GM19467 (cell line): ENCODE measurements around the gene CCM2.

Experiments
- ATAC-seq: cut with Tn5 transposase; IDR thresholded peaks from one replicate; pipeline ENCODE4 v1.9.1; 2021; ENCODE audit warnings: mild to moderate bottlenecking, moderate library complexity; ENCODE audit not compliant: unreplicated experiment

The CCM2 gene

DNA sequence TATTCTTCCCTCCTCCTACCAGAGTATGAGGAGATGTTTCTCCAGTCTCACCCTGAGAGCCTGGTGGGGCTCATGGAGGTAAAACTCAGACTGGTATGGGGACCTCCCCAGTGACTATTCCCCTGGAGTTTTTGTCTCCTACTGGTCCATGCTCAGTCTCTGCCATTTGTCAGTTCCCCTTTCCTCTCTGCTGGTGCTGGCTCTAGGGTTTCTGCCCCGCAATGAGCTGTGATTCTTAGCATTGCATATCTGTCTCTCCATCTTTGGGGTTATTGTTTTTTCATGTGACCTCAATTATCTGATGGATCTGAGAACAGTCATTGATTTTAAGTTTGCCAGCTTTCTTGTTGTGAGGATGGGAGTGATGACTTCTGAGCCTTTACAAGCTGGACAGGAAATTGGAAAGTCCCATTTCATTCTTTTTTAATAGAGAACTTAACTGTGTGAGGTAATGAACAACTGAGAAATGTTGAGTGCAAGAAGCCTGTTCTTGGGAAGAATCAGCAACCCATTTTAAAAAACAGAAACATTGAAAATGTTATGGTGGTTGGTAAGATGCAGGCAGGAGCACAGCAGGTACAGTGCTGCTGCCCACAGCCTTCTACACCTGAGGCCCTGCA, 61.9 kb downstream of the CCM2 start:
- ATAC-seq = no peak

DNA sequence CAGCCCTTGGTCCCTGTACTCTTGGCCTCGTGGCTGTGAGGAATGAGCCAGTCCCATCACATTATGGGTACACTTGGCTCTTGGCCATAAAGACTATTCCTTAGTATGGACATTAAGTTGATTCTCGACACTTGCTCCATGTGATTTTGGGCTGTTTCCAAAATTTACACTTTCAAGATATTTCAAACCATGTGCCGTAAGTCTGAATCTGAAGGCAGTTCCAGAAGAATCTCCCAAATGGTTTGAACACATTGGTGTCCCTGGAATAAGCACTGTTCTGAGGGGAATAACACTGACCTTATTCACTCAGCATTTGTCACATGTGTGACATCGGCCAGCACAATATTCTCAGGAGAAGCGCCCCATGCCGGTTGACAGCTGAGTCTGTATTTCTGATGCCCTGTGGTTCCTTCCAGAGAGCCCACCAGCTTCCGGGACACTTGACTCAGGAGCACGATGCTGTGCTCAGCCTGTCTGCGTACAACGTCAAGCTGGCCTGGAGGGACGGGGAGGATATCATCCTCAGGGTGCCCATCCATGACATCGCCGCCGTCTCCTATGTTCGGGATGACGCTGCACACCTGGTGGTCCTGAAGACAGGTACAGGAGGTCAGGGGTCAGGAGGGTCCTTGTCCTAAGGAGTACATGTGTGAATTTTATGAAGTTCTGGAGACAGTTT, 64.2 kb downstream of the CCM2 start:
- ATAC-seq = no peak

DNA sequence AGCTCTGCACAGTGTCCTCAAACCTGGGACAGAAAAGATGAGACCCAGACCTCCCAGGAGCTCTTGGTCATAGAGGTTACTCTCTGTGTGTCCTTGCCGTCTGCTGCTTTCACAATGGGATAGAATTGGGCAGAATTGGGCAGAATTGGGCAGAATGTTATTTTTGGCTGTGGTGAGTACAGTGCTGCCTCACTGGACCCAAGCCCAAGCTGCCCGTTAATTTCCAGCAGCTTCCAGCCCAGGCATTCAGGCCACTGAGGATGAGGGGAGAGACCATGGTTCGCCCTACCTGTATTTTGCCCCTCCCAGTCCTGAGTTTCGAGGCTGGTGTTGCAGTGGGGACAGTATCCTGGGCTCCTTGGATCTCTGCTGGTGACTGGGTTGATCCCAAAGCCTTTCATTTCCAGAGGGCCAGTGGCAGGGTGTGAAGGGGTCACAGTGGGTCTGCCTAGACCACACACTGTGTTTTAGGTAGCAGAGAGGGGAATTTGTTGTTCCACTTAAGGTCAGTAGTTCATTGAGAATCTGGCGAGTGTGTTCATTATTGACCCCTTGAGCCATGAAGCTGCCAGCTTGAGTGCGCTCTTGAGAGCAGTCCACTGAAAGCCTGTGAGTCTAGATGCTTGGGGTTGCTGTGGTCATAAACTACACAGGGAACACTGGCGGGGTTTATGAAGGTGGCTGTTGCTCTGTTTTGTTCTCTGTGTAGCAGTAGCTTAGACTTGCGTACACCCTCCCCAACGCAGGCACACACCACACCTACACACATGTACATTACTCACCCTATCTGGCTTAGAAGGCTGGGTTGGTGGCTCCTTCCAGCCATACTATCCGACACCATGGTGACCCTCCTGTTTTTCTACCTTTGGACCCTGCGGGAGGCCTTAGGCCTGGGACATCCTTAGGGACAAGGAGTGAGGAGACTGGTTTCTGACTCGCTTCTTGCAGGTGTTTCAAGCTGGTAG, 65.3 kb downstream of the CCM2 start:
- no peak for ATAC-seq

DNA sequence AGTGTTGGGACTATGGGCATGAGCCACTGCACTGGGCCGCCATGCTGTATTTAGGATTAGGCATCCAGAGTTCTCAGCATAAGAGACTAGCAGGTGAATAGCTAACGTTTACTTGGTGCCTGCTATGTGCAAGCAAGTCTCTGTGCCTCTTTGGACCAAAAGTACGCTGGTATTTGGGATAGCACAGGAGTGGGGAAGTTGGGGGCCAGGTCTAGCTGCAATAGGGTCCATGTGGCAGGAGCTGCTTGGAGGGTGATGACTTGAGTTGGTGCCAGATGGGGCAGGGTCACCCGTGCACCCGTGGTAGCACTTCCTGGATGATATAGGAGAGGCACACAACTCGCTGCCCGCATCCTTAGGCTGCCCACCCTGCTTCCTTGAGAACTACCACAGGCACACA, 66.4 kb downstream of the CCM2 start:
- ATAC-seq = no peak

DNA sequence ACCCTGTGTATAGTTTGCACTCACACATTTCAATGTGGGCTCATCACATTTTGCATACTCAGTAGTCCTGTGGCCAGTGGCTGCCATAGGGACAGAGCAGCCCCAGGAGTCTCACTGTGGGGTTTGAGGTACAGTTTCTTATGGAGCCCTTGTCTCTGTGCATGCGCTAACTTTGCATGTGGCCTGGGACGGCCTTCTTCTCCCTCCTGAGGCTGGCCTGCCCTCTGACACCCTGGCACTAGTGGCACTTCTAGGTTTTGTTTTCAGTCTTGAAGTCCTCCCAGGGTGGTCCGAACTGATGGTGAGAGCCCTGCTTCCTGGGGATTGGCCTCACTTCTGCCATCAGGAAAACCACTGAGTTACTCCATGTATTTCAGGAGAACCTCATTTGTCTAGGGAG, 67.6 kb downstream of the CCM2 start:
- no peak for ATAC-seq

DNA sequence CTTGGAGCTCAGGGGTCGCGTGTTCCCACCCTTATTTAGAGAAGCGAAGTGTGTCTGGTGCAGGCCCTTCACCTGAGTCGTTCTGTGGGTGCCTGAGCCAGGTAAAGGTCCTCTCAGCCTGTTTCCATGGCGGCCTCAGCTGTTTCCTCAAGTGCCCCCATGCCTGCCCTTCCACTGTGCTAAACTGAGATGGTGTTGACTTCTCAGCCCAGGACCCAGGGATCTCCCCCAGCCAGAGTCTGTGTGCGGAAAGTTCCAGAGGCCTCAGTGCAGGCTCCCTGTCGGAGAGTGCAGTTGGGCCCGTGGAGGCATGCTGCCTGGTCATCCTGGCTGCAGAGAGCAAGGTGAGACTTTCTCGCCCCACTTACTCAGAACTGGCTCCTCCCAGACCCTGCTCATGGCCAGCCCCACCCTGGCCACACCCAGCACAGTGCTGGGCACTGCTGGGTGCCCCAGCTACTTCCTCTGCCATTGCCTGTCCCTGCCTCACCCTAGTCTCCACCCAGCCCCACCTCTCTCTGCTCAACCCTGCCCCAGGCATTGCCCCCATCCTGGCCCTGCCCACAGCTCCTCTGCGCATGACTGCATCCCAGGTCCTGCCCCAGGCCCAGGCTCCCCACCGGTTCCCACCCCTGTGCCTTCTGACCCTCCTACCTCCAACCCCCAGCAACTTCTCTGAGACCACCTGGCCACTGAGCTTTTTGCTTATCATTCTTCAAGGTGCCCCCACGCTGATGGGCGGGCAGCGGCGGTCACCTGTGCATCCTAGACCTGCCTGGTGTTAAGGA, 68.4 kb downstream of the CCM2 start:
- ATAC-seq = no peak

DNA sequence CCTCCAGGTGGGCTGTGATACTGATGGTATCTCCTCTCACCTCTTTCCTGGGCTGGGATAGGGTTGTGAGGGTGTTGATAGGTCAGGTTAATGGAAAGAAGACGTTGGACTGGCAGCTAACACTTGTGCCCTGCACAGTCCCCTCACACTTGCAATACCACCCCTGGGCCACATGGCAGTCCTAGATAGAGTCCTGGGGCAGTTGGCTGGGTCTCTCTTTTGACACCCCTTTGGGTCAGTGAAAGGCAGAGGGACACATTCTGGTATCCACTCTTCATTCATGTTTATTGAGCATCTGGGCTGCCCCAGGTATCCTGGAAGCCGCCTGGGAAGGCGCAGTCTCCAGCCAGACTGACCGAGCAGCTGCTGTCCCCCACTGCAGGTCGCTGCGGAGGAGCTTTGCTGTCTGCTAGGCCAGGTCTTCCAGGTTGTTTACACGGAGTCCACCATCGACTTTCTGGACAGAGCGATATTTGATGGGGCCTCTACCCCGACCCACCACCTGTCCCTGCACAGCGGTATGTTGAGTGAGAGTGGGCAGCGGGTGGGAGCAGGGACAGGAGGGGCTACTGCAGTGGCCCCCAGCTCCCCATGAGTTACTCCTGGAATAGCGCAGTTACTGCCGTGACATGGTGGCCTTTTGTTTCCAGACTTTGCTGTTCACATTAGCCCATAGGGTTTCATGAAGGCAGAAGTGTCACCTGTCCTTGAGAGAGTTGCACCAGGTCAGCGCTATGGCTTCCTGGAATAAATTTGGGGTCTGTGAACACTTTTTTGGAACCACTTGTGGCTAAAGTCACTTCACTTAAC, 69.6 kb downstream of the CCM2 start:
- no peak for ATAC-seq

DNA sequence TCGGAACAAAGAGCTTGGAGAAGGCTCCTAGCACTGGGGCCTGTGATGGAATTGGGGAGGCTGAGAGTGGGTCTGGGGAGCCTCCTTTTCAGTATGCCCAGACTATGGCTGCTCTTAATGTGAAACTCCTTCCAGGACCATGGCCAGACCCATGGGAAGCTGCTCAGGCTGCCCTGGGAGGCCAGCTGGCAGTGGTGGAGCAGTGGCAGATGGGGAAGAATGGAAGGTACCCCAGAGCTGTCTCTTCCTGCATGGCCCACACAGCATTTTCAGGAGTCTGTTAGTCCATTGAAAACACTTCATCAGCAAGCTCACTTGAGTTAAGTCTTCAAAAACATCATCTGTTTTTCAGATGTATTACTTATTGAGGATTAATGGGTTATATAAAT, 70.2 kb downstream of the CCM2 start:
- ATAC-seq = no peak

DNA sequence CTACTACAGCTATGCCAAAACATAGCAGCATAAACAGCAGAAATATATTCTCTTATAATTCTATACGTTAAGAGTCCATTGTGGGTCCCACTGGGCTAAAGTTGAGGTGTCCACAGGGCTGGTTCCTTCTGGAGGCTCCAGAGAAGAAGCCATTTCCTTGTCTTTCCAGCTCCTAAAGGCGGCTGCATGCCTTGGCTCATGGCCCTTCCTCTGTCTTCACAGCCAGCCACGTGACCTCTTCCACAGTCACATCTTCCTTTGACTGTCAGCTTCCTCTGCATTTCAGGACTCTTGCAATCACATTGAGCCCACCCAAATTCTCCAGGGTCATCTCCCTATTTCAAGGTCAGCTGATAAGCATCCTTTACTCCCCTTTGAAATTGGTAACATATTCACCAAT, 71.5 kb downstream of the CCM2 start:
- no peak for ATAC-seq

DNA sequence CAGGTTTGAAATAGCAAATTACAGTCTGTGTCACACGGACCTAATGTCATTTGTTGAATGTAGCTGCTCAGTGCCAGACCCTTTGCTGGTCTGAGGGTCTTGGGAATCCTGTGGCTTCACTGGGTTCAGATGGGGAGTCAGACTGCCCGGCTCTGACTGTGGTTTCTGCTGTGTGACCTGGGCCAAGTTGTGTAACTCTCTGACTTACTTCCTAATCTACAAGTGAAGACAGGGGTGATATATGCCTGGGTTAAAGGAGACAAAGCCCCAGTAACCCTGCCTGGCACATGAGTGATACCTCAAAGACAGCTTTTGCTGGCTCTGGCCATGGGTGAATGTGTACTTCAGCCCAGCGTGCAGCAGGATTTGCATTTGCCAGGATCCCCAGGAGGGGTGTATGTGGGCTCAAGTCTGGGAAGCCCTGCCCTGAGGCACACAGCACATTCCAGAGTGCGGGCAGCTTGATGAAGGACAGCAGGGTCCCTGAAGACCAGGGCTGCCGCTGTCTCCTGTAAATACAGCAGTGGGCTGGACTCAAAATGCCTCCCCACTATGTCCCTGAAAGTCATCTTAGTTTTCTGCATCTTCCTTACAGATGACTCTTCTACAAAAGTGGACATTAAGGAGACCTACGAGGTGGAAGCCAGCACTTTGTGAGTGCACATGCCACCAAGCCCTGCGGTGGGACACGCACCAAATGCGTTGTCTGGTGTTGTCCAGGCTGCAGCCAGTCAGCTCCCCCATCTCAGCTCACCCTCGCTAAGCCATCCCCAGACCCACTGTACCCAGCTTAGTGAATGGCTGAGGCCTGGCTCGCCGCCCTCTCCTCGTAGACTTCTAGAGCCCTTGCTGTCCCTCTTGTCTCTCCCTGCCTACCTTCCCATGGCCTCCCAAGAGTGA, 72.4 kb downstream of the CCM2 start:
- no peak for ATAC-seq

DNA sequence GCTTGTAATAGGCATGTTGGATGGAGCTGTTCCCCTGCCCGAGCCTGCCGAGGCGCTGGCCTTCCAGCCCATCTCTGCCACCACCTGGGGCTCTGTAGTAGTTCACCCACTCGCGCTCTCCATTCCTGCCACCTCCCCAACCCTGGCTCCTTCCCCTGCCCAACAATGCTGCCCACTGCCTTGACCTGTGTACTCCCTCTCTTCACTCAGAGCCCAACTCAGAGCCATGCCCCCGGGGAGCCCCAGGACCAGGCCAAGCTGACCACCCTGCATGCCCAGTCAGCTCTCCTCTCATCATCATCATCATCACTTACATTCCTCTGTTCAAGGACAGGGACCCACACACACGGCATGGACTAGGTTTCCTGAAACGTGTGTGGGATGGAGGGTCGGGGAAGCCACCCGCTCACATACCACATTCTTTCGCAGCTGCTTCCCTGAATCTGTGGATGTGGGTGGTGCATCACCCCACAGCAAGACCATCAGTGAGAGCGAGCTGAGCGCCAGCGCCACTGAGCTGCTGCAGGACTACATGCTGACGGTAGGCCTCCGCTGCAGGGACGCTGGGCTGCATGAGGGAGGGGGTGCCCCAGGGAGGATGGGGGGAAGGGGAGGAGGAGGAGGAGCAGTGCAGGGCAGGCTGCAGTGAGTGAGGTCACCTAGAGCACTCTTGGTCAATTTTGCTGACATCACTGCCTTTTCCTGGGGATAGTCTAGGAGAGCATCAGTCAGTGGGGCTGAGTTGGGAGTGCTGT, 73.2 kb downstream of the CCM2 start:
- no peak for ATAC-seq

DNA sequence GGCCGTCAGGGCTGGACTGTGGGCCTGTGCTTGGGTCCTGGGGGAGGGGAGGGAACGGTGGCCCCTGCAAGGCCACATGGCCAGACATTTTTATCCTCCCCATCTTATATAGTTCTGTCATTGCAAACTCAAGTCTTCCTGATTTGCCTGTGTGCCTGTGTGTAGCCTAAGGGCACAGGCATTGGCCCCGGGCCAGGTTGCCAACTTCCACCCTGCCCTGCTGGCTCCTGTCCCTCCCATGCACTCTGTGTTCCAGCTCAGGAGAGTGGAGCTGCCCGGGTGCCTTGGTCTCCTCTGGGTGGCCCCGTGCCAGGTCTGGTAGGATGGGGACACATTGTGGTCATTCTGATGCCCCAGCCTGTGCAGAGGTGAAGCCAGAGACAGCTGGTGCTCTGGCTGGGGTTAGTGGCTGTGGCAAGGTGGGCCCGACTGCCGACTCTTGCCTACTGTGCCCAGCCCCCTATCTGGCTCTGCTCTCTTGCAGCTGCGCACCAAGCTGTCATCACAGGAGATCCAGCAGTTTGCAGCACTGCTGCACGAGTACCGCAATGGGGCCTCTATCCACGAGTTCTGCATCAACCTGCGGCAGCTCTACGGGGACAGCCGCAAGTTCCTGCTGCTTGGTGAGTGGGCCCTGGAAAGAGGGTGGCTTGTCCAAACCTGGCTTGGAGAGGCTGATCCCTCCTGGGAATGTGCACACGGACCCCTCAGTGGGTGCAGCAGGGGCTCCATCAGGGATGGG, 74.0 kb downstream of the CCM2 start:
- no peak for ATAC-seq

DNA sequence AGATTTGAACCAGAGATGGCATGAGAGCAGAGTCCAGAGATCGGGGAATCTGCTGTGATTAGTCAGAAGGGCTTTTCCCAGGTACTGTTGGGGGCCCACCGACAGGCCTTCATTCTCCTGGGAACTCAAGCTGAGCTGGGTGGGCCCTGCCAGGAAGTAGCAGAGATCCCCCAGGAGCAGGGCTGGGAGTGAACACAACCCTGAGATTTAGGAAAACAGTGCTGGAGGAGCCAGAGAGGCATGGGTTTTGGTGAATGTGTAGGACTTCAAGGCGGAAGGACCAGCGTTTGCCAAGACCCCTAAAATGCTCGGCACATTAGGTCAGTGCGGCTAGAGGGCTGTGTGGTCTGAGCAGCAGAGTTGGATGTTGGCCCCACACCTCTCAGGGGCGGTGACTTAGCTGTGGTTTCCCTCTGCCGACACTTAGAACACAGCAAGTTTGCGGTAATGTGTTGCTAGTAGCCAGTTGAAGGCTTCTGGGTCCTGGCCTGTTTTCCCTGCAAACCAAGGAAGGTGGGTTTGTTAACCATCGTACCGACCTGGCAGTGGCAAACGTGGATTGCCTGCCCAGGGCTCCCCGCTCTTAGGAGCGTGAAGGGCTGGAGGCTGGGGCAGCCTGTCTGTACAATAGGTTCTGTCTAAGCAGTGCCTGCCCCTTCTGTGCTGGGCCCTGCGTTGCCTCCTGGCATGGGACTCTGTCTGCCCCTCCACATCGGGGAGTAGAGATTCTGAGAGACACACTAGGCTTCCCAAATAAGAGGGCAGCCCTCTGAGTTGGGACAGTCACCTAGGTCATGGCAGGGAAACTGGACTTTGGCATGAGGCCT, 74.7 kb downstream of the CCM2 start:
- no peak for ATAC-seq

DNA sequence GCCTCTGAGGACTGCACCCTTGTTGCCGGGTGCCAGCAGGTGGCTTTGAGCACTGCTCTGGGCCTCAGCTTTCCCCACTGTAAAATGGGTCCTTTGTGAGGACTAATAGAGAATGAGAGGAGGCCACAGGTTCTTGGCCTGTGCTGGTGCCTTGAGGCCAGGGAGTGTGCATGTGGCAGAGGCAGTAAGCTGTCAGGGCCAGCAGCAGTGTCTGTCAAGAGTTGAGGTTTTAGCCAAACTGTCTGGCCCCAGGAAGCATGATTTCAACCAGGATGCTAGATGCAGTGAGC, 75.3 kb downstream of the CCM2 start:
- ATAC-seq = no peak

DNA sequence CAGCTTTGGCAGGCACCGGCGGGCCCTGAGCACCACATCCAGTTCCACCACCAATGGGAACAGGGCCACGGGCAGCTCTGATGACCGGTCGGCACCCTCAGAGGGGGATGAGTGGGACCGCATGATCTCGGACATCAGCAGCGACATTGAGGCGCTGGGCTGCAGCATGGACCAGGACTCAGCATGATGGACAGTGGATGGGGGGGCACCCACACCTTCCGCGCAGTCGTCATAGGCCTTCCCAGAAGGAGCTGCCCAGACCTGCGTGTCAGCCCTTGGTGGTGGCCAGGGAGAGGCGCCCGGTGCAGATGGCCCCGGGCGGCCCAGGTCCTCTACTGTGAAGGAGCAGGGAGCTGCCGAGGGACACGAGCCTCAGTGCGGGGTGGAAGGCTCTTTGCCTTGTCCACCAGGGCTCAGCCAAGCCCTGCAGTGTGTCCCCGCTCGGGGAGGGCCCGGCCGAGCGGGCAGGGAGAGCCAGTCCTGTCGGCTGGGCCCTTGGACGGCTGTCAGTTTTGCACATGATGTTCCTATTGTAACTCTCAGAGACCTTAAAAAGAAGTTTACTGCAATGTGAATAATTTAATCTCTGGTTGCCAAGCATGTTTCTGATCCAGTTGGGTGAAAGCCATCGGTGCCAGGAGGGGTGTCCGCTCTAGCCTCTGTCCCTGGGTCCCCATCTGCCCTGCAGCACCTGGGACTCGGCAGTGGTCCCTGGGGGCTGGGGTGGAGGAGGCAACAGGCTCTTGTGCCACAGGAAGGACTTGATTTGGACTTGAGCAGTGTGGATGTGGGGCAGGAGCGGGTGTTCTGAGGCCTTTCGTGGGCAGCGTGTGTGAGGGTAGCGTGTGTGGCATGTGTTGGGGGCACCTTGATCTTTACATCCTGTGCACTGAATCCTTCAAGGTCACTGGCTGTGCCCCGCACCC, 76.1 kb downstream of the CCM2 start:
- no peak for ATAC-seq

DNA sequence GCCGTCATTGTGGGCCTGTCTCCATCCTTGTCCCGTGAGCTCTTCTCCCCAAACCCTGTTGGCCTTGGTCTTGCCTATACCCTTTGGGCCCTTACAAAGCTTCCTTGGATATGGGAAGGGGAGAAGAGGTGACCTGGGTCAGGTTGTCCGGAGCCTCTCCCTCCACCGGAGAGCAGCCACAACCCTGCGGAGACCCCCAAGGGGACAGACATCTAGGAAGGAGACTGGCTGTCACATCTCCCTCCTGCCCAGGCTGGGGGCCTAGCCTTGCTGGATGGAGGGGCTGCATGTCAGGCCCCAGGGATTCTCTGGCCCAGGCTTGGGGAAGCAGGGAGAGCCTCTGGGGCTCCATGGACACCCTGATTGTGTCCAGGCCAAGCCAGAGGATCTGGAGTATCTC, 76.9 kb downstream of the CCM2 start:
- ATAC-seq = no peak
